Measurements from ENCODE around the gene ZBTB24.
"Not testable (repeated sequence)": the region's sequence is repeated elsewhere in the genome, so short reads cannot be mapped to it uniquely, and the experiment has no call there.

Gene ZBTB24

DNA sequence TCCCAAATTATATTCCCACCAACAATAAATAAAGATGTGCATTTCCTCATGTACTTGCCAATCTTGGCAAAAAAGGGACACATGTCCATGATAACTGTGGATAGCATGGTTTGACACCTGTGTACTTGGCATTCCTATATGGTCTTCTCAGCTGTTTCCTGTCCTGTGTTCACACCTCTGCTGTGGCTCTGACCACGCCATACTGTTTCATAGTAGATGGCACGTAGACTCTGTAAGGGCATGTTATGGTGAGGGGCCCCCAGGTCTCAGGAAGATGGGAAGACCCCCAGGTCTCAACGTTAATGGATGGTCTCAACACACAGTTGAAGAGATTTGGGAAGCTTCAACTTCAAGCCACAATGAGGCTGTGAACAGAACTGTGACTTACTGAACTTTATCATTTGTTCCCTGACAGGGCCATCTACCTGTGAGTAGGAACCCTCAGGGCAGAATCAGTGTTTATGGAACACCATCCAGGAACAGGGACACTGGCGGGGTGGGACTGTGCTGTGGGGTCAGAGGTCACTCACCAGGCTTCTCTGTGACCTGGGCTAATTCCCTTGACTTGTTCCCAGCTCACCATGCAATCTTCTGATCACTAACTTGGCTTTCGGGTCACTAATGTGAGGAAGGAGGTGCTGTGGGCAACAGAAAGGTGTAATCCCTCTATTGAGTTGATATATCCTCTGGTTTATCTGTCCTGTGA, 11.8 kb downstream of the ZBTB24 start:
- no peak for DNase-seq

DNA sequence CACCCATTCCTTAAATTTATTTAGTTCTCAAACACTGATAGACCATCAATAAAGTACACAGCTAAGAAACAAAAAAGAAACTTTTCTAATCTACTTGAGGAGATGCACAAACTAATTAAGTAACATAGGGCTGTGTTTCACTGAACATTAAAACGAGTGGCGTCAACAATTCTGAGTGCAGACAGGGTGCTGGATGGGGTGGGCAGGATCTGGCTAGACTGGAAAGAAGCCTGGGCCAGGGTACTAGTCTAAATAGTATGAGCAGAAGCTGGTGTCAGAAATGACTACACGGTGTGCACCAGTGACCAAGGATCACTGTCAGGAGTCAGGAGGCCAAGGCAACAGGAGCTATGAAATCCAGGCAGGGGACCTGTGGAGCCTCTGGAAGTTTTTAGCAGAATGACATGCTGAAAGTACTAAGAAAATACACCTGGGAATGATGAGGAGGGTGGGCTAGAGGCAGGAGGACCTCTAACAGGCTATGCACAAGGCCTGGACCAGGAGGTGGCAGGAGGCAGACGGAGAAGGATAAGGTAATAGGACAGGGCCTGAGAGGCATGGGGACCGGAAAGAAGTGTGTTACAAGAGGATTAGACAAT, 13.3 kb downstream of the ZBTB24 start:
- DNase-seq: no peak

DNA sequence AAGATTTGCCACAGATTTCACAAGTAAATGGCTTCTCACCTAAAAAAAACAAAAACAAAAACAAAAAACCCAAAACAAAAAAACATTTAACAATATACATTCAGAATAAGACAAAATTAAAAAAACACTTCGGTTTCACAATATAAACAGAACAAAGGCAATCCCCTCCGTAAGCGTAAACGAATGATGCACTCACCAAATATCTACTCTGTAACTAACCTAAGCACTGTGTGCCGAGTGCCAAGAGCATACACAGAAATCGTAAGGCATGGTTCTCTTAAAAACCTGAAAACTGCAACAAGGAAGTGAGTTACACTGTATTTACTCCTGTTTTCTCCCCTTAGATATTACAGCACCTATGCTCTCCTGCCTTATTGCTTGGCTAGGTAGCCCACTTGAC, 15.3 kb downstream of the ZBTB24 start:
- no peak for DNase-seq

DNA sequence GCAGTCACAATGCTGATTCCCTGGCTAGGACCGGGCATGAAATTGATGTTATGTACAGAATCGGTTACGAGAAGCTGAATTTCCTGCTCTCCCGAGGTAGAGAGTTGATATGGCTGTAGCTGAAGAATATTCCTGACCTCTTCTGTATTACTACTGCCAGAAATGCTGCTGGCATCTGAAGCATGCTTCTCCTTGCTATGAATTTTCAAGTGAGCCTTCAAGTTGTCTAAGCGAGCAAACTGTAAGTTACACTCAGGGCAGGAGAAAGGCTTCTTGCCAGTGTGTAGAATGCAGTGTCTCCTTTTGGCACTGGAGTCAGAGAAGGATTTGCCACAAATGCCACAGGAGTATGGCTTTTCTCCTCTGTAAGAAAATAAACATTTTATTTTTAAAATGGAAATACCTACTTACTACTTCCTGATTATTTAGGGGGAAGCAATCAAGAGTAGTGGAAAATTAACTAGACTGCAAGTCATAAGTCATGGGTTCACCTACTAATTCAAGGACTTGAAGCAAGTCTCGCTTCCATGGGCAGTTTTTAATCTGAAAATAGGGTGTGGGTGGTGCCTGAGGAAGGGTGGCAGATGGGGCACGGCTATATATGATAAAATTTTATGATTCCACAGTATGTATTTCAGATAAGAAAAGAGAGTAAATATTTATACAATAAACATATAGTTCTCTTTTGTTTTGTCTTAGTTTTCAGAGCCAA, 16.7 kb downstream of the ZBTB24 start:
- DNase-seq: no peak

DNA sequence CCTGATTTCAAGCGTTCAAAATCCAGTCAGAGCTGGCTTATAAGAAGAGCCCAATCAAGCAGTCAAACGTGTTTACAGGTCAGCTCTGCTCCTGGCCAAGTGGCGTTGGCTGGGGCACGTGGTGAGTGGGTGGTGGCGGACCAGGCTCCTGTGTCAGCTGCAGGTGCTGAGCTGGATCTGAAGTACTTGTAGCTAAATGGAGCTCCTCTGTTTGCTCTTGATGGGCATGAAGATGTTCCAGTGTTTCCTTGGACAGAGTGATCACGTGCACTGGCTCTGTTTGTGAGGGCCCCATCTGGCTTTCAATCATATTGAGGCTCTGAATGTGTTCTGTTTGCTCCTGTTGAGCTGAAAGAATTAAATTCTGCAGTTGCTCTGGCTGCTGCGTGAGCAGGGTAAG, 17.2 kb downstream of the ZBTB24 start:
- DNase-seq: peak in 31 of 51 donors; percentile 21 to 80 (median 46)

DNA sequence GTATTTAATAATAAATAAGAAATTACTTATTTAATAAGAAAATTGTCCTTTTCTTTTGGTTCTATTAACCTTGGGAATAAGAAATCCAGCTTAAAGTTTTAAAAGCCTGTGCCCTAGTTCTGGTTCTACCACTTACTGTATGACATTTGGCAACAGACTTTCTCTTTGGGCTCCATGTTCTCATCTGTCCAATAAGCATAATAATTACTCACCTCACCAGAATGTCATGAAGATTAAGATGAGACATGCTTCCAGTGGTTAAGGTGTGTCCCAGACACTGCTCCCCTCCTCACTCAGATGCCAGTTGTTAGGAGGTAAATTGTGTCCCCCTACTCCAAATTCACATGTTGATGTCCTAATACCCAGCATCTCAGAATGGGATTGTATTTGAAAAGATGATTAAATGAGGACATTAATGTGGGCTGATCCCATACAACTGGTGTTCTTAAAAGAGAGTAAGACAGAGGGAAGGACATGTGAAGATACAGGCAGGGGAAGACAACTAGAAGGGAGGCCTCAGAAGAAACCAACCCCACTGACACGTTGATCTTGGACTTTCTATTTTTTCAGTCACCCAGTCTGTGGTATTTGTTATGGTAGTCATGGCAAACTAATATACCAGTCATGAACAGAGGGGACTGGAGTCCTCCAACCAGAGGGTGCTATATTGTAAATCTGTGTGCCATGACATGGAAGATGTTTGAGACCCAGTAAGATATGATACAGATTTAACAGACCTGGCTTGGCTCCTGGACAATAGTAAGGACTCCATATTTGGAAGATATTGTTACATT, 21.1 kb downstream of the ZBTB24 start:
- no peak for DNase-seq

DNA sequence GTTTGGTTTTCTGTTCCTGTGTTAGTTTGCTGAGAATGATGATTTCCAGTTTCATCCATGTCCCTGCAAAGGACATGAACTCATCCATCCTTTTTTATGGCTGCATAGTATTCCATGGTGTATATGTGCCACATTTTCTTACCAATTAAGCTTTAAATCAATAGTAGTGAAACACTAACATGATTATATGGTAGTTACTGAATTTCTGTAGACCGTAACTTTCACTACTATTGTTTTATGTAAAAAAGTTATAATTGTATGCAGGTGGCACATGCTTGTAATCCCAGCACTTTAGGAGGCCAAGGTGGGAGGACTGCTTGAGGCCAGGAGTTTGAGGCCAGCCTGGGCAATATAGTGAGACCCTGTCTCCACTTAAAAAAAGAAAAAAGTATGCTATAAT, 21.8 kb downstream of the ZBTB24 start:
- not testable (repeated sequence) for DNase-seq

DNA sequence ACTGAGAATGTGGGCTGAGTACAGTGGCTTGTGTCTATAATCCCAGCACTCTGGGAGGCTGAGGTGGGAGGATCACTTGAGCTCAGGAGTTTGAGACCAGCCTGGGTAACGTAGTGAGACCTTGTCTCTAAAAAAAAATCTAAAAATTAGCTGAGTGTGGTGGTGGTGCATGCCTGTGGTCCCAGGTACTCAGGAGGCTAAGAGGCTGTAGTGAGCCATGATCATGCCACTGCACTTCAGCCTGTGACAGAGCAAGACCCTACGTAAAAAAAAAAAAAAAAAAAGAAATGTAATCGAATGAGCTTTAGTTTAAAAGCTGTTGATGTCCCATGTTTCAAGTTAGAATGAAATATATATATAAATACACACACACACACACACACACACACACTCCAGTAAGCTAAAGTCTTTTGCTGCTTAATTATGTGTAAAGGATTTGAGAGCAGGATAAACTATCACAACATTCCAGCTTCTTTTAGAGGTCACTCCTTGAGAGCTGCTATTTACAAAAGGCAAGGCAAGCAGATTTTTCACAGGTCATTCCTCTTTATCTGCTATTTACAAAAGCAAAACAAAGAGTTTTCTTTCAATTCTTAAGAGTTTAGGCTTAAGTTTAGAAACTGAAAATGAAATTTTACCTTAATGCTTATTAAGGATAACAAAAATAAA, 22.7 kb downstream of the ZBTB24 start:
- DNase-seq: no peak

DNA sequence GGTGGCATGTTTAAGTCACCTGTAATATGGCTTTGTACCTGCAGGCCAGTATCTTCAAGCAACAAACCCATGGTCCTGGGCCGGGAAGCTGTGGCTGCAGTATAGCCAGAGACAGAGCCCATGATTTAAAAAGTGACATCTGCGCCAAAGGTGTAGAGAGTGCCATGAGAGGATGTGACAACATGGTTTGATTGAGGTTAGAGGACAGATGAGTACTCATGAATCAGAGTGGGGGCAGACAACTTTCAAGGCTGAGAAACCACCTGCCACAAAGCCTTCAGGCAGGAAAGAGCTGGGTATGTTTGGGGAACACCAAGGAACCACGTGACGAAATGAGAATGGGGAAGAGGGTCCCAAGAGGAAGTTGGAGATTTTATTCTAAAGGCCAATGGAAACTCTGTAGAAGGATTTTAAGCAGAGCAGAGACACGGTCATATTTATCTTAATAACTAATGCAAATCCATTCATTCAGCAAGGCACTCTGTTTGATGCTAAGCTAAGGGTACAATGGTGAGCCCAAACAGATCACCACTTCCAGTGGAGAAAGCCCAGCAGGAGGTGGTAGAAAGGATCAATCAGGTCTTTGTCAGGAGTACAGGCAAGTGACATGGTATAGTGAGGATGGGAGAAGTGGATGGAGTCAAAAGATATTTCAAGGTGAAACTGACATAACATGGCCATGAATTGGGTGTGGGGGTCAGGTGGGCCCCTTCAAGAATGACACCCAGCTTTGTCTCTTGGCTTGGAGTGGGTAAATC, 24.1 kb downstream of the ZBTB24 start:
- peak in 3 of 51 donors; percentile 13 to 20 (median 18) for DNase-seq

DNA sequence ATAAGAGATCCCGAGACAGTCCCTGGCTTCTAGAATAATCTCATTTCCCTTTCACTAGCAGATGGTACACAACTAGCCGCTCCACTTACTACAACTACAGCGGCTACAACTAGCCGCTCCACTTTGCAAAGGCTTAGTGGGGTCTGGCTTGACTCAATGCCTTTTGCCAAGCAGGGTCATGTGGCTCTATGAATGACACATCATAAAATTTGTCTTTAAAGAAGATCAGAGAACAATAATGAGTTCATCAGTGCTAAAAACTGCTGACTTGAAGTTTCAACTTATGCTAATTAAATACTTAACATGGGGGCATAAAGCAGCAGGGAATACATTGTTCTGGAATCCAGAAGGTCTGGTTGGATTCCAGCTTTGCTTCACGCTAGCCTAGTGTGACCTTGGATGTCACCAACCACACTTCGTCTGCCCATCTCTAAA, 25.4 kb downstream of the ZBTB24 start:
- DNase-seq: peak in 1 of 51 donors; percentile 18

DNA sequence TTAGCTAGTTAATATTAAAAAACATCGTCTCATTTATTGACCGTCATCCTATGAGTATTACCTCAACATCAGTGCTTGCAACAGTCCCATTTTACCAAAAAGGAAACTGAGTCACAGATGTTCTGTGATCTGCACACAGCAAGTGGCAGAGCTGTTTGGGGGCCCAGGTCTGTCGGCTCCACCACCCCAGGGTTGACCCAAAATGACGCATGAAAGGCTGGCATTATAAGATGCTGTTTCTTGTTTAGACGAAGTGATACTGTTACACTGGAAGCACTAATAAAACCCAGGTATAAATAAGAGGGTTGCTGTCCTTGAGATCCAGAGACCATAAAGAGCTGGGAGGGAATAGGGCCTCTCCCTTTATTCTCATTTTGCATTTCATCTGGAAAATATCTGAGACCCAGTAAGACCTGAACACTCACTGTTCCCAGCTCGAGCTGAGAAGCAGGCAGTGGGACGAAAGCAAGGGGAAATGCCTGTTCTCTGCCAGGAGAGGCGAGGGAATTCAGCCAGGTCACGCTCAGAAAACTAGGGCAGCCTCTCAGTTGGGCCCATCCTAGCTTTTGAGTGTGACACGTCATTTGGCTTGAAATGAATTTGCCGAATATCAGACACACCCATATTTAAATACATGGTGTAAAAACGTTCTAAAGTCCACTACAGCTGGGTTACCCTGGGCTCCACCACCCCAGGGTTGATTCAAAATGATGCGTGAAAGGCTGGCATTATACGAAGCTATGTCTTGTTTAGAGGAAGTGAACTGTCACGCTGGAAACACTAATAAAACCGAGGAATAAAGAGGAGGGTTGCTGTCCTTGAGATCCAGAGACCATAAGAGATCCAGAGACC, 26.1 kb downstream of the ZBTB24 start:
- DNase-seq: peak in 22 of 51 donors; percentile 11 to 62 (median 34)

DNA sequence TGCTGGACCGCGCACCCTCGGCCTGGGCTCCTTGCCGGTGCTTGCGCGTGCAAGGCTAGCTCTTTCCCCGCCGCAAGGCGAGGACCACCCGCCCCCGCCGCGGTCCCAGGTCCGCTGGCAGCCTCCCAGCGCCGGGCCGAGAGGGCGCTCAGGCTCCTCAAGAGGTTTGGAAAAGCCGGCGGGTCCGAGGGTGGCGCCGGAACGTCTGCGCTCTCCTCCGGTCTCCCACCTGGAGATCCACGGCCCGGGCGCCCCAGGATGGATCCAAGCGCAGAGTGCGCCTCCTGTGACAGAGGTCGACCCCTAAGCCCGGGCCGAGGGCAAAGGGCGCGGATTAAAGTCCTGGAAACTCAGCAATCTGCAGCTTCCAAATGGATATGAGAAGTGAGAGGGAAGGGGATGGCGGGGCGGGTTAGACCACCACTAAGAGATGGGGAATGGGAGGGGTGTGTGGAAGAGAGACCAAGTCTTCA, 26.9 kb downstream of the ZBTB24 start:
- DNase-seq: peak in 3 of 51 donors; percentile 47 to 69 (median 55)

DNA sequence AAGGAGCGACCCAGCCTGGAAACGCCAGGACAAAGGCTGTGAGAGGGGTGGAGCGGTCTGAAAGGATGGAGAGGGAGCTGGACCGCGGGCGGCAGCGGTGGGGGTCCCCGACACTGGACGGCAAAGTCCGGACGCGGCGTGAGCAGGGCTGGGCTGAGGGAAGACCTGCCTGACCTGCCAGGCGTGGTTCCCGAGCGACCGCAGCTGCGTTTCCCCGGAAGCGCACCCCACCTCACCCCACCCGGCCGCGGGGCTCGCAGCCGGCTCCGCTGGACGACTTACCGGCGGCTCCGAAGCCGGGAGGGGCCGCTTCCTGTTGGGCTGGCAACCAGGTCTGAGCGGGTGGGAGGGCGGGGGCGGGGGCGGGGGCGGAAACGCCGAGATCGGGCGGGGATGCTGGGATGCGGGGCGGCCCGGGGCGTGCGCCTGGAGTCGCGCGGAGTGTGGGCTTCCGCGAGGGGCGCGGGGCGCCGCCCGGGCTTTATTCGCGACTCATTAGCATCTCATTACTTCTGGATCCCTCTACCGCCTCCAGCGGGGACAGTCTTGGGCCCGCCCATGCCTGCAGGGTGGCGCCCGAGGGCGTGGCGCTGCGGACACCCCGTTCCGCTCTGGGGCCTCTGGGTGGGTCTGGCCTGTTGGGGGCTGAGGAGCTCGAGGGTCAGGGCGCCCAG, 27.4 kb downstream of the ZBTB24 start, which contains the start of gene MICAL1:
Gene MICAL1 (minus strand): TSS at position 336 of the 674 bp plus-strand sequence. CDS start 1,576 bp downstream, outside the sequence.
- peak in 36 of 51 donors; percentile 13 to 78 (median 52) for DNase-seq

DNA sequence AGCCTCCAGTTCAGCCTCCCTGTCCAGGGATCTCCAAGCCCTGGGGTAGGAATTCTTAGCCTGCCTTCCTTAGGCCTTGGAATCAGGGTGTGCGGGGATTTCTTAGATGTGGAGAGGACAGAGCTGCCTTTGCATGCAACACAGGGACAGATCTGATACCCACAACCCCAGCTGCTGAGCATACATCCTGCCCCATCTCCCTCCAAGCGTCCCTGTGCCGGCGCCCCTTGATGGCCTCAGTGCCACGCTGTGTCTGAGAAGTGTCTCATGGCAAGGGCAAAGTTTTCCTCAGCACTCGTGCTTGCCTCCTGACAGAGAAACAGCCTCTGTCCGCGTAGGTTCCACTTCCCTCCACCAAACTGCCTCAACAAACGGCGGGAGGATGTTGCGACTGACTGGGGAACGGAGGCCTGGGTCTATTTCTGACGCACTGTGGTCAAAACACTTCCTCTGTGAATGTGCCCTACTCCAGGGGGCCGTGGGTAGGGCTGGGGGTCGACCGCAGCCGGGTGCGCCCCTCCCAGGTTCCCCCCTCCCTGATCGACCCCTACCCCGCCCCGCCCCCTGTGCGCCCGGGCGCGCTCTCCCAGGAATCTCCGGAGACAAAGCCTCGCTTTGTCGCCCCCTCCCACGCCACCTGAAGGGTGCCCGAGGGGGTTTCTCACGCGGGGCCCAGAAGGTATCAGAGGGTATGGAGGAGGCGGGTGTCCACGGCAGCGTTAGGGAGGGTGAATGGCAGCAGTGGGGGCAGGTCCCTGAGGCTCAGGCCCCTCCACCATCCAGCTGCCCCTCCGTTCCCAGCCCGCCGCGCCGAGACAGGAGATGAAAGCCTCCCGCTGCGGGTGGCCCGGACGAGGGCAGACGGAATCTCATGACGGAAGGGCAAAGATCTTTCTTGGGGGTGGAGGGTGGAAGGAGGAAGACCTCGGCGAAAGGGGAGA, 28.3 kb downstream of the ZBTB24 start:
- peak in 30 of 51 donors; percentile 19 to 71 (median 38) for DNase-seq

DNA sequence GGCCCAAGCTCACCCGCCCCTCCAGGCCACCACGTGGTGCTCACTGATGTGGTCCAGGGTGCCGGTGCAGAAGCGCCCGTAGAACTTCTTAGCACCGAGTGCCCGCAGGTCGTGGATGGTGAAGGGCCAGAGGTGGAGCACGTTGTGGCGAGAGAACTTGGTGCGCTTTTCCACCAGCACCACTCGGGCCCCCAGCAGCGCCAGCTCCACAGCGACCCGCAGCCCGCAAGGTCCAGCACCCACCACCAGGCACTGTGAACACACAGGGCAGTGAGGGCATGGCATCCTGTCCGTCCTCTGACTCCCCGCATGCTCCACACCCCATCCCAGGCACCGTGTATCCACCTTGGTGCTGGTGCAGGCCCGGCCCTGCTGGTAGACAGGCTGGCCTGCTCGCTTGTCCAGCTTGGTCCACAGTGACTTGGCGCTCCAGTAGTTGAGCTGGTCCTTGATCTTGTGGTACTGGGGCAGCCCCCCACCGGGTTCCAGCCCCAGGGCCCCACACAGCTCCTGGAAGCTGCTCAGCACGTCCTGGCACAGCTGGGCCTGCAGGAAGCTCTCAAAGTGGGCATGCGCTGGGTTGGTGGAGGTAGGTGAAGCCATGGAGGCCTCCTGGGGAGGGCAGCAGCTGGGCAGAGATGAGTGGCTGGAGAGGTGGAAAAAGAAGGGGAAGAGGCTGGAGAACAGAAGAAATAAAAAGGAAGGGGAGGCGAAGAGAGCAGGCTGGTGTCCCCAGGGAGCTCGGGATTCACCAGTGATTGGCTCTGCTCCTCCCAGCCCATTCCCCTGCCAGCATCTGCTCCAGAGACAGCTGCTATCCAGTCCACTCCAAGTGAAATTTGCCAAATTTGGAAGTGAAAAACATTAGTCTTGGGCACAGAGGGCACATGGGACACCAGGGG, 29.2 kb downstream of the ZBTB24 start:
- peak in 1 of 51 donors; percentile 29 for DNase-seq

DNA sequence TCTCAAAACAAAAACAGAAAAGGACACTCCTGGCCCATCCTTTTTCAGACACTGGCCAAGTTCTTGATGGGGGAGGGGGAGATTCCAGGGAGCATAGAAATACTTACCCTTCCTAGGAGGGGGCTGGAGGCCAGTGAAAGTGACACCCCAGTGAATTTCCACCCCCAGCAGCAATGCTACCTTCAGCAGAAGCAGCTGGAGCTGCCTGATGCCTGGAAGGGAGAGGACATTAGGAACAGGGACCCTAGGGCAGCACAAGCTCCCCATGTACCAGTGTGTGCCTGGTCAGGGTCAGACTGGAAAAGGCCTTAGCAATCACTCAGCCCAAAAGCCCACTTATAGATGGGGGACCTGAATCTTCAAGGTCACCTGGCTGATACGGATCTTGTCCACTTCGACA, 29.9 kb downstream of the ZBTB24 start:
- DNase-seq: no peak

All from hypothalamus (tissue), 51 donors.